Tibial nerve (tissue), 4 donors: Measurements from ENCODE around the gene C1QTNF9. TPM values are rescaled to one million over a fixed set of nuclear protein-coding genes. Genes with fewer than 3 reads are reported as not detected.
"Not testable (repeated sequence)": the region's sequence is repeated elsewhere in the genome, so short reads cannot be mapped to it uniquely, and the experiment has no call there.

Experiments used
- DNase-seq, 2 donors: peaks; one replicate each; pipeline ENCODE4 v3.0.0-alpha.2; 2019; ENCODE audit warnings: low spot score in 2 of 2
- H3K27ac ChIP-seq, 4 donors: fragments of 200-600 bp; sonication (generic) in 3 of 4; one replicate each; pipeline ENCODE4 v1.5.1; 2017 to 2019; ENCODE audit warnings: mild to moderate bottlenecking in 1 of 4
- H3K27me3 ChIP-seq, 2 donors: fragments of 200-600 bp; sonication (generic) in 1 of 2; one replicate each; pipeline versions ENCODE4 v1.5.1 to v1.6.0; 2017 to 2019
- H3K36me3 ChIP-seq, 3 donors: fragments of 200-600 bp; sonication (generic); one replicate each; pipeline ENCODE4 v1.5.1; 2018 to 2019
- H3K4me1 ChIP-seq, 4 donors: fragments of 200-600 bp; sonication (generic) in 3 of 4; one replicate each; pipeline ENCODE4 v1.5.1; 2017 to 2019
- H3K4me3 ChIP-seq, 4 donors: fragments of 200-600 bp; sonication (generic) in 3 of 4; one replicate each; pipeline ENCODE4 v1.5.1; 2017 to 2019; ENCODE audit warnings: mild to moderate bottlenecking in 1 of 4, moderate library complexity in 1 of 4
- H3K9me3 ChIP-seq, 4 donors: fragments of 200-600 bp; sonication (generic) in 3 of 4; one replicate each; pipeline ENCODE4 v1.5.1; 2017 to 2019
- CTCF ChIP-seq, 5 experiments: fragments of 200-600 bp in 3 of 5; fragments of 450-650 bp in 2 of 5; sonication (generic) in 3 of 5; IDR thresholded peaks; one replicate each; pipeline ENCODE4 v1.5.1; 2016 to 2019; ENCODE audit warnings: antibody characterized with exemption in 5 of 5, mild to moderate bottlenecking in 3 of 5, moderate library complexity in 2 of 5
- EP300 ChIP-seq, 2 donors: sonication (generic); formaldehyde crosslinking; IDR thresholded peaks; one replicate each; pipeline ENCODE4 v1.6.1; 2017; ENCODE audit warnings: antibody characterized with exemption in 2 of 2, mild to moderate bottlenecking in 1 of 2
- POLR2A ChIP-seq, 2 donors: fragments of 450-650 bp; IDR thresholded peaks; one replicate each; pipeline ENCODE4 v1.6.1; 2017; ENCODE audit warnings: antibody characterized with exemption in 2 of 2, mild to moderate bottlenecking in 2 of 2, moderate library complexity in 2 of 2
- WGBS, 2 donors: methylation state at CpG; one replicate each; pipeline ENCODE4 v1.1.5; 2018; 5-methylcytosine and 5-hydroxymethylcytosine counted together
- total RNA-seq, 4 donors: library from RNA; depleted of rRNA; stranded (reverse); fragments of >200 nt; gene quantifications; one replicate each; pipeline ENCODE4 v1.1.0, GENCODE V29; 2016

Gene C1QTNF9
- total RNA-seq, 4 donors from 2014 or later = 0.63 to 5.9 TPM; not detected in 2

DNA sequence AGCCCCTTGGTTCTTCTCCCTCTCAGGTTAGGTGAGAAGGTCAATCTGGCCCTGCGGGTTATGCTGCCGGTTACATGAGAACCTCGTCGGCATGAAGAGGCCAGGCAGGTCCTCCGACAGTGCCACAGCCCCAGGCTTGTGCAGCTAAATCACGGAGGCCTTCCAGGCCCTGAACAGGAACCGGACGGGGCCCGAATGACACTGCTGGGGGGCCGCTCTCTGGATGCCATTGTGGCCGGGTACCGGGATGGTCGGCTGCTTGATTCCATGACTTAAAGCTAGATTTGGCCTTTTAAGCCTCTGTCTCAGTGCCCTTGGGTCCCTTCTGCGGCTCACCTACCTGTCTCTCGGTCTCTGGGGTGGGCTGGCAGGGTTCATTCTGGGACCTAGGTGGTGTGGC is 48.4 kb downstream of the C1QTNF9 start:
- H3K4me3 ChIP-seq = no peak overlapping the region
- H3K9me3 ChIP-seq = no peaks in the 10 kb centered on the region
- DNase-seq = no peak
- no peaks in the 10 kb centered on the region for H3K27me3 ChIP-seq
- H3K27ac ChIP-seq = no peak overlapping the region
- 83 to 95% methylated on average over 10 to 15 of the region's 15 CpGs for WGBS, 2 donors
- H3K36me3 ChIP-seq = no peaks in the 10 kb centered on the region
- TF ChIP-seq CTCF (IDR thresholded peaks at IDR 0.05) (no peak), EP300 (IDR thresholded peaks at IDR 0.05) (no peak)
- H3K4me1 ChIP-seq = no peaks in the 10 kb centered on the region

- not testable (repeated sequence) for H3K27ac ChIP-seq, H3K4me1 ChIP-seq, H3K9me3 ChIP-seq, H3K27me3 ChIP-seq, DNase-seq, H3K36me3 ChIP-seq, H3K4me3 ChIP-seq
- 76 to 80% methylated on average over 16 of the region's 16 CpGs for WGBS, 2 donors
Measured at GRCh38 chr13:24358836-24359235, 49.5 kb downstream of the C1QTNF9 start.

- H3K36me3 ChIP-seq, H3K27me3 ChIP-seq, H3K9me3 ChIP-seq, H3K27ac ChIP-seq, DNase-seq, H3K4me1 ChIP-seq, H3K4me3 ChIP-seq: not testable (repeated sequence)
- WGBS, 2 donors = 42 to 83% methylated on average over 2 to 9 of the region's 9 CpGs
Measured at GRCh38 chr13:24359252-24359651, 49.9 kb downstream of the C1QTNF9 start.

DNA sequence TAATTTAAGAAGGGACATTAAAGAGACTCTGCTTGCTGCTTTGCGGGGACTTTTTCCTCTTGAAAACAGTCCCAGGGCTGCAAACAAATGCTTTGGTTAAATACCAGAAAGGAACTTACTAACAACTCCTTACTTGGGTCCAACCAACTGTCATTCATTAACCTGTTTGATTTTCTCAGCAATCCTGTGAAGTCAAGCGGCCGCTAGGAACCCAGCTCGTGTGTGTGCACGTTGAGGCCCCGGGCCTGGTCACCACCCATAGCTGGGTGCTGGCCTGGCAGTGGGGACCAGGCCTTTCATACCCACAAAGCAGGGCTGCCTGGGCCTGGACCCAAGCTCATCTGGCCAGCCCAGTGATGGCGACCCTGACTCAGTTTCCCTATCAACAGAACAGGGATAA is 50.7 kb downstream of the C1QTNF9 start:
- Histone ChIP-seq H3K9me3 (no peaks in the 10 kb centered on the region), H3K4me1 (no peaks in the 10 kb centered on the region), H3K27me3 (no peaks in the 10 kb centered on the region), H3K4me3 (no peak overlapping the region), H3K36me3 (no peaks in the 10 kb centered on the region), H3K27ac (no peak overlapping the region)
- TF ChIP-seq CTCF (IDR thresholded peaks at IDR 0.05) (no peak), POLR2A (IDR thresholded peaks at IDR 0.05) (no peak), EP300 (IDR thresholded peaks at IDR 0.05) (no peak)
- 92 to 96% methylated on average over 7 of the region's 7 CpGs for WGBS, 2 donors
- no peak for DNase-seq

- 94 to 100% methylated on average over 2 of the region's 2 CpGs for WGBS, 2 donors
- H3K4me1 ChIP-seq = no peaks in the 10 kb centered on the region
- no peaks in the 10 kb centered on the region for H3K9me3 ChIP-seq
- no peak overlapping the region for H3K27ac ChIP-seq
- H3K36me3 ChIP-seq = no peaks in the 10 kb centered on the region
- H3K4me3 ChIP-seq = no peak overlapping the region
- DNase-seq = no peak
- TF ChIP-seq POLR2A (IDR thresholded peaks at IDR 0.05) = no peak
- no peak for TF ChIP-seq CTCF (IDR thresholded peaks at IDR 0.05)
- no peaks in the 10 kb centered on the region for H3K27me3 ChIP-seq
Measured at GRCh38 chr13:24361113-24361512, 51.7 kb downstream of the C1QTNF9 start.

DNA sequence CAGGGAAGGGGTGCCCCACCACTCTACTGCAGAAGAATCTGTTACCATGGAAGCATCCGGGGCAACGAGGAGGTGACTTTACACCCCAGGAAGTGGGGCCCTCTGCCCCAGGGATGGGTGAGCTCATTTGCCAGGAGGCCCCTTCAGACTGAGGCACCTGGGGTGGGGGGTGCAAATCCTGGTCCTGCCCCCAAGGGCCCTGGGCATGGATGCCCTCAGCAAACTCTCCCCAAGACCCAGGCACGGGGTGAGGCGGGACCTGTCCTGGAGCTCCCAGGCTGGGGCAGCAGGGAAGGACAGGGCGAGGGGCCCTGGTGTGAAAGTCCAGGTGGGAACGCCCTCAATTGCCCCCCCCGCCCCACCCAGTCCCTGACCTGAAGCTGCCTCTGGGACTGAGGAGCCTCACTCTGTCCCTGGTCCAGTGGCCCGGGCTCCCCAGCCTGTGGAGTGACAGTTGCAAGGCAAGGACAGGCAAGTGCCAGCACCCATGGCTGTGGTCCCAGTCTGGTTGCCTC is 52.5 kb downstream of the C1QTNF9 start:
- WGBS, 2 donors = 73 to 83% methylated on average over 5 to 8 of the region's 8 CpGs
- Histone ChIP-seq H3K9me3 (no peaks in the 10 kb centered on the region), H3K4me1 (no peaks in the 10 kb centered on the region), H3K27me3 (no peaks in the 10 kb centered on the region), H3K27ac (no peak overlapping the region), H3K36me3 (no peaks in the 10 kb centered on the region), H3K4me3 (no peak overlapping the region)
- TF ChIP-seq POLR2A (IDR thresholded peaks at IDR 0.05) = no peak
- no peak for TF ChIP-seq EP300 (IDR thresholded peaks at IDR 0.05)
- no peak for TF ChIP-seq CTCF (IDR thresholded peaks at IDR 0.05)
- DNase-seq = no peak
